HUDEP-2 (cell line): Measurements from ENCODE around the gene CRYBA4.

Source experiments
- DNase-seq, 76 experiments: peaks; one replicate each; lab custom pipeline; 2025; ENCODE audit not compliant: unreplicated experiment in 76 of 76; lab: John Stamatoyannopoulos, UW

CRYBA4 gene

DNA sequence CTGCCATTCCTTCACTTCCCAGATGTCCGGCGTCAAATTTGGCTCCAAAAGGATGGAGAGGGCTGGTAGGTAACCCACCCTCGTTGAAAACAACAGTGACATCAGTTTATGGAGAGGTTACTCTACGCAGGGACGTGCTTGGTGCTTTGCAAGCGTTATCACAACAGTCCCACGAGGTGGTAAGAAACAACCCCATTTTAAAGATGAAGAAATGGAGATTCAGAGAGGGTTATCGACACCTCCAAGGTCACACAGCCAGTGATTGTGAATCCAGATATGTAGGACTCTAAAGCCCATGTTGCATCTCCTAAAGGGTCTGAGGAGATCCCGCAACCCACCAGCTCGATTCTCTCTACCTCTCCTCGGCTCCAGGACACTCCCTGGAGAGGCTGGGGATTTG lies 36.4 kb downstream of the CRYBA4 start:
- DNase-seq = peak in 1 of 76 experiments; percentile 17

- peak in 74 of 76 experiments; percentile 17 to 90 (median 70) for DNase-seq
These were observed 37.1 kb downstream of the CRYBA4 start for GRCh38 chr22:26658671-26659478.

GRCh38 chr22:26660356-26660755 lies 38.6 kb downstream of the CRYBA4 start:
- DNase-seq = no peak

DNA sequence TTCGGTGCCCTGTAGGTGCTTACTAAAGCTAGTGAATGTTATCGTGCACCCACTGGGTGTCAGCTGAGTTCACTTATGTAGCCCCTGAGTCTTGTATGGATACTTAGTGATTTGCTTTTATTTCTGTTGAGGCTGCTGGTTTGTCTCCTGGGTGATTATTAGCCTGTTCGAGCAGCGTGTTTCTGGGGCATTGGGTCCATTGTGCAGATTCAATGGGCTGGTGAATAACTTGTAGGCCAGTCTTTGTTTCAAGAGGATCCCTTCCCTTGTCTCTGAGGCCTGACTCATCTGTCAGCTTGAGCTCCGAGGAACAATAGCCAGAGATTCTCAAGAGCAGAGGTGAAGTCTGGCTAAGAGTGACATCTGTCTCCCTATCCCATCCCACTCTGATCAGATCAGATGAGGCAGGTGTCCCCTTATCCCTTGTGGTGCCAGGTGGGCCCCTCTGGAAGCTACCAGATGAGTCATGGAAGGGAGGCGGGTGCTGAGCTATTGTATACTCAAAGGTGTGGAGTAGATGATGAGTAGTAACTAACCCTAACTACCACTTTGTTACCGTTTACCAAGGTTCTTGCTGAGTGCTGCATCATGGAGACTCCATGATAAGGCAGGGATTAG lies 39.3 kb downstream of the CRYBA4 start:
- no peak for DNase-seq

- no peak for DNase-seq
These were observed 40.4 kb downstream of the CRYBA4 start for GRCh38 chr22:26662160-26662559.

DNA sequence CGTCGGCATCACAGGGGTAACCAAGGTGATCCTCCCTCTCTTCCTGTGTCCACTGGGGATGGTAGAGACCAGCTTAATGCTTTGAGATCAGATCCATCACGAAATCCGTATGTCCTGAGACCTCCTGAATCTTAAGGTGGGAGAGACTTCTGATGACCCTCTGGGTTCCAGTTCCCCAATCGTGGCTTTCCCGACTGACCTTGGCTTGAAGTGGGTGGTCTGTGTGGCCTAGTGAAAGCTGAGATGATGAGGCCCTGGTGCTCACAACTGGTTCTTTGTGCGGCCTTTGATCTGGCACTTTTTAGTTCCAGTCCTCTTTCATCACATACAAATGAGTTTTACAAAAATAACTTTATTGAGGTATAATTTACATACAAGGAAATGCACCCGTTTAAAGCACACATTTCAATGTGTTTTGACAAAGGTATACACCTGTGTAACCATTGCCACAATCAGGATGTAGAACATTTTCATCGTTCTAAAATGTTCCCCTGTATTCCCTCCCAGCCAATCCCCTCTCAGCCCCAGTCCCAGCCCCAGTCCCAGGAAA lies 41.7 kb downstream of the CRYBA4 start:
- no peak for DNase-seq

- no peak for DNase-seq
These were observed 44.1 kb downstream of the CRYBA4 start for GRCh38 chr22:26665813-26666231.

GRCh38 chr22:26667140-26667539 lies 45.4 kb downstream of the CRYBA4 start:
- DNase-seq = no peak

DNA sequence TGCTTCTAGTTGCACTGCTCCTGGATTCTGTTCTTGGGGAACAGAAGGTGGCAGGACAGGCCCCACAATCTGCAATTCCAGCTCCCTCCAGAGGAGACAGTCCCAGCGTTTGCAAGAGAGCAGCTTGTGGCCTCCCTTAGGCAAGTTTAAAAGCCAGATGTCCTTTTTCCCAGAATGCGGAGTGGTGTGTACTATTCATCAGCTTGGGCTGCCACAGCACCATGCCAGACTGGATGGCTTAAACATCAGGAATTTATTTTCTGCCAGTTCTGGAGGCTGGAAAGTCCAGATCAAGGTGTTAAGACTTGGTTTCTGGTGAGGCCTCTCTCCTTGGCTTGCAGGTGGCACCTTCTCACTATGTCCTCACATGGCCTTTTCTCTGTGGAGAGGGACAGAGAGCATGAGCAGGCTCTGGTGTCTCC lies 47.3 kb downstream of the CRYBA4 start:
- DNase-seq = peak in 49 of 76 experiments; percentile 8 to 62 (median 33)

GRCh38 chr22:26670459-26670858 lies 48.7 kb downstream of the CRYBA4 start:
- no peak for DNase-seq

GRCh38 chr22:26671317-26672059 lies 49.7 kb downstream of the CRYBA4 start:
- DNase-seq = peak in 2 of 76 experiments; percentile 1 to 7

- DNase-seq = no peak
These were observed 50.3 kb downstream of the CRYBA4 start for GRCh38 chr22:26672060-26672471.

GRCh38 chr22:26672590-26673468 lies 51.1 kb downstream of the CRYBA4 start:
- peak in 75 of 76 experiments; percentile 33 to 98 (median 87) for DNase-seq

DNA sequence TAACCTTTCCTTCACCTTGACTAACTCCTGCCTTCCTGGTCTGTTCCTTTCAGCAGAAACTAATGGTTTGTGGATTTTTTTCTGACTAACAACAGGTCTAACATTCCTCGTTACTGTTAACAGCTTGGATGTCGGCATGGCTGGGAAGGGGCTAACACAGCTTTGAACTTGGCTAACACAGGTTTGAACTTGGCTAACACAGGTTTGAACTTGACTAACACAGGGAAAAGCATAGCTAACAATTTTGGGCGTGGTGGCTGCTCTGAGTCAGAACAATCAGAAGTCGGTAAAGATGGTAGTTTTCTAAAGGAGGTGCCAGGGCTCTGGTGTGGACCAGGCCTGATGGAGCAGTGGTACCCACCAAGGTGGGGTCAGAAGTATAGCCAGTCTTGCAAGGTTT lies 51.7 kb downstream of the CRYBA4 start:
- DNase-seq = no peak

- DNase-seq = no peak
These were observed 52.7 kb downstream of the CRYBA4 start for GRCh38 chr22:26674211-26675190.

- DNase-seq = no peak
These were observed 54.0 kb downstream of the CRYBA4 start for GRCh38 chr22:26675687-26676268.

GRCh38 chr22:26677217-26677616 lies 55.5 kb downstream of the CRYBA4 start:
- no peak for DNase-seq

DNA sequence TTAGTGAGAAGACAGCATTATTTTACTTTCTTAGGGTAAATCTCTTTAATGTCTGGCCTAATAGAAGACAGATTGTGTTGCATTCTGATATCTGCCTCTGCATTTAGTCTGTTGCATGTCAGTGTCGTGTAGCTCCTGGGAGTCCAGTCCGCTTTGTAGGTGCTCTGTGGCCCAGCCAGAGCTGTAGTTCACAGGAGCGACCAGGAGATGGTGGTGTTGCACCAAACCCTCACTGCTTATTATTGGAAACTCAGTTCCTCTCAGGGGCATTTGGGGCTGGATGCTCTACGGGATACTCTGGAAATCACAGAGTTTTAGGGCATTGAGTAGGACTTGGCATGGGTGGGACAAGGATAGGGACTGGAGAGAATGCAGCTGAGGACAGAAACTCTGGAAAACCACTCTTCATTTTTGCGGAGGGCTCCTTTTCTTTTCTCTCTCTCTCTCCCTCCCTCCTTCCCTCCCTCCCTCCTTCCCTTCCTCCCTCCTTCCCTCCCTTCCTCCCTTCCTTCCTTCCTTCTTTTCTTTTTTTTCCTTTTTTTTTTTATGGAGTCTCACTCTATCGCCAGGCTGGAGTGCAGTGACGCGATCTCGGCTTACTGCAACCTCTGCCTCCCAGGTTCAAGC lies 57.4 kb downstream of the CRYBA4 start:
- peak in 64 of 76 experiments; percentile 5 to 78 (median 50) for DNase-seq
